Stimulated activated CD4-positive, alpha-beta T cell treated with anti-CD3 and anti-CD28 coated beads, Interleukin-12 subunit alpha, Interleukin-12 subunit beta, amount 100 ng/mL, for 24 hours (primary cell): ENCODE results near the gene CREBRF.
A peak's percentile ranks its signal among the peaks of the same experiment; 100 is the strongest.
"Not testable (repeated sequence)": the region's sequence is repeated elsewhere in the genome, so short reads cannot be mapped to it uniquely, and the experiment has no call there.

Source experiments
- DNase-seq, 2 experiments: peaks; one replicate each; pipeline ENCODE4 v3.0.0-alpha.2; 2020; ENCODE audit warnings: low read depth in 2 of 2

The CREBRF gene

GRCh38 chr5:173035904-173036707 is 20.0 kb upstream of the CREBRF start:
- peak; percentile 9 to 41 for DNase-seq

- DNase-seq: no peak
Measured at GRCh38 chr5:173039188-173039587, 17.0 kb upstream of the CREBRF start.

GRCh38 chr5:173039964-173040363 is 16.2 kb upstream of the CREBRF start:
- DNase-seq: no peak

GRCh38 chr5:173041881-173042762 is 14.0 kb upstream of the CREBRF start:
- DNase-seq: no peak

GRCh38 chr5:173042763-173043107 is 13.4 kb upstream of the CREBRF start:
- DNase-seq: no peak

- no peak for DNase-seq
Measured at GRCh38 chr5:173045474-173045873, 10.7 kb upstream of the CREBRF start.

GRCh38 chr5:173047096-173047837 is 8.9 kb upstream of the CREBRF start:
- not testable (repeated sequence) for DNase-seq

GRCh38 chr5:173047838-173048105 is 8.4 kb upstream of the CREBRF start:
- DNase-seq: no peak

GRCh38 chr5:173050791-173051190 is 5.4 kb upstream of the CREBRF start:
- DNase-seq: no peak

- DNase-seq: no peak
Measured at GRCh38 chr5:173051746-173052145, 4.4 kb upstream of the CREBRF start.

GRCh38 chr5:173053041-173053440 is 3.1 kb upstream of the CREBRF start:
- DNase-seq: no peak

- DNase-seq: no peak
Measured at GRCh38 chr5:173055042-173055721, 970 bp upstream of the CREBRF start.

- no peak for DNase-seq
Measured at GRCh38 chr5:173055722-173055982, 500 bp upstream of the CREBRF start.

- peak in 1 of 2 experiments; percentile 74 for DNase-seq
Measured at GRCh38 chr5:173056783-173057061, 570 bp downstream of the CREBRF start.

- DNase-seq: peak; percentile 97 to 99
Measured at GRCh38 chr5:173057062-173057924, 1.1 kb downstream of the CREBRF start.

GRCh38 chr5:173062141-173062540 is 6.0 kb downstream of the CREBRF start:
- DNase-seq: no peak

- DNase-seq: no peak
Measured at GRCh38 chr5:173065155-173065554, 9.0 kb downstream of the CREBRF start.

GRCh38 chr5:173069671-173070070 is 13.5 kb downstream of the CREBRF start:
- DNase-seq: no peak

GRCh38 chr5:173075137-173075843 is 19.1 kb downstream of the CREBRF start:
- no peak for DNase-seq

GRCh38 chr5:173075970-173076369 is 19.8 kb downstream of the CREBRF start:
- no peak for DNase-seq

- DNase-seq: not testable (repeated sequence)
Measured at GRCh38 chr5:173076471-173076870, 20.3 kb downstream of the CREBRF start.
